GM19193 (cell line): Measurements from ENCODE around the gene RTN1.

Experiments
- POLR2A ChIP-seq: IDR thresholded peaks from 4 replicates; pipeline ENCODE4 v1.6.1; 2011; ENCODE audit not compliant: insufficient read depth, insufficient read length; ENCODE audit errors: extremely low read depth

RTN1 gene

GRCh38 chr14:59727073-59727661 lies 143.4 kb downstream of the RTN1 start:
- no peak for TF ChIP-seq POLR2A

- TF ChIP-seq POLR2A, result no peak
These were observed 159.5 kb downstream of the RTN1 start for GRCh38 chr14:59711080-59711479.

- no peak for TF ChIP-seq POLR2A
These were observed 162.6 kb downstream of the RTN1 start for GRCh38 chr14:59707778-59708561.

GRCh38 chr14:59705866-59706265 lies 164.7 kb downstream of the RTN1 start:
- no peak for TF ChIP-seq POLR2A

GRCh38 chr14:59705245-59705644 lies 165.3 kb downstream of the RTN1 start:
- TF ChIP-seq POLR2A, result no peak

- no peak for TF ChIP-seq POLR2A
These were observed 166.4 kb downstream of the RTN1 start for GRCh38 chr14:59704054-59704645.

GRCh38 chr14:59699442-59699841 lies 171.1 kb downstream of the RTN1 start:
- TF ChIP-seq POLR2A, result no peak

GRCh38 chr14:59698793-59699192 lies 171.8 kb downstream of the RTN1 start:
- no peak for TF ChIP-seq POLR2A

- no peak for TF ChIP-seq POLR2A
These were observed 175.4 kb downstream of the RTN1 start for GRCh38 chr14:59695198-59695597.

- TF ChIP-seq POLR2A, result no peak
These were observed 179.3 kb downstream of the RTN1 start for GRCh38 chr14:59691266-59691665.

GRCh38 chr14:59690426-59690825 lies 180.2 kb downstream of the RTN1 start:
- TF ChIP-seq POLR2A, result no peak

- TF ChIP-seq POLR2A, result no peak
These were observed 182.1 kb downstream of the RTN1 start for GRCh38 chr14:59688224-59689170.

- no peak for TF ChIP-seq POLR2A
These were observed 182.9 kb downstream of the RTN1 start for GRCh38 chr14:59687663-59688062.

GRCh38 chr14:59679872-59680271 lies 190.7 kb downstream of the RTN1 start:
- TF ChIP-seq POLR2A, result no peak

GRCh38 chr14:59678352-59678751 lies 192.2 kb downstream of the RTN1 start:
- TF ChIP-seq POLR2A, result no peak
